Heart right ventricle (tissue), 16 donors: ENCODE results near the gene DGAT2. TPM values are rescaled to one million over a fixed set of nuclear protein-coding genes. Genes with fewer than 3 reads are reported as not detected.

Experiments used
- ATAC-seq, 8 donors: fragments of 200-7000 bp; cut with Tn5 transposase; one replicate each; pipeline ENCODE4 v1.9.1; 2020; ENCODE audit warnings: mild to moderate bottlenecking in 8 of 8, moderate library complexity in 8 of 8, moderate number of reproducible peaks in 1 of 8
- DNase-seq, 2 donors: peaks; one replicate each; pipeline ENCODE4 v3.0.0-alpha.2; 2020
- H3K27ac ChIP-seq, 10 donors: fragments of 200-600 bp; sonication (generic) in 2 of 10; one replicate each; pipeline versions ENCODE4 v1.5.0 to v1.8.0; 2020 to 2022; ENCODE audit warnings: mild to moderate bottlenecking in 3 of 10
- H3K27me3 ChIP-seq, 7 donors: fragments of 200-600 bp; one replicate each; pipeline ENCODE4 v1.8.0; 2021 to 2022; ENCODE audit warnings: mild to moderate bottlenecking in 2 of 7
- H3K36me3 ChIP-seq, 9 donors: fragments of 200-600 bp; sonication (generic) in 1 of 9; one replicate each; pipeline versions ENCODE4 v1.5.0 to v1.8.0; 2020 to 2022; ENCODE audit warnings: mild to moderate bottlenecking in 2 of 9
- H3K4me1 ChIP-seq, 9 donors: fragments of 200-600 bp; sonication (generic) in 1 of 9; one replicate each; pipeline versions ENCODE4 v1.5.0 to v1.8.0; 2020 to 2022; ENCODE audit warnings: mild to moderate bottlenecking in 4 of 9
- H3K4me3 ChIP-seq, 10 donors: fragments of 200-600 bp; sonication (generic) in 2 of 10; one replicate each; pipeline versions ENCODE4 v1.5.0 to v1.8.0; 2020 to 2022; ENCODE audit warnings: mild to moderate bottlenecking in 7 of 10, moderate library complexity in 2 of 10
- H3K9me3 ChIP-seq, 11 donors: fragments of 200-600 bp in 10 of 11; sonication (generic) in 2 of 11; one replicate each; pipeline versions ENCODE4 v1.5.0 to v1.8.0; 2013 to 2022; ENCODE audit warnings: mild to moderate bottlenecking in 2 of 11, control low read depth in 1 of 11, moderate library complexity in 1 of 11
- CTCF ChIP-seq, 9 donors: fragments of 200-600 bp; sonication (generic) in 2 of 9; IDR thresholded peaks; one replicate each; pipeline versions ENCODE4 v1.5.0 to v1.8.0; 2021 to 2022; ENCODE audit warnings: antibody characterized with exemption in 9 of 9, mild to moderate bottlenecking in 5 of 9, moderate library complexity in 1 of 9
- WGBS, 2 donors: extraction: QIAGEN DNeasy Blood & Tissue Kit; methylation state at CpG; one replicate each; pipeline ENCODE4 v1.1.7; 2013; ENCODE audit warnings: inconsistent platforms in 1 of 2; 5-methylcytosine and 5-hydroxymethylcytosine counted together
- intact Hi-C, 10 donors: fragments of 100-400 bp; cut with DNase I; formaldehyde crosslinking; loops; one replicate each; pipeline versions ENCODE4 v1.11.1 to v1.14.2; 2022
- polyA plus RNA-seq, 2 donors: library from polyadenylated mRNA; stranded (reverse); fragments of 200-250 nt; gene quantifications; one replicate each; pipeline ENCODE4 v1.2.3, GENCODE V29; 2013
- total RNA-seq, 10 donors: library from RNA; stranded (reverse); fragmentation: NEBNext Ultra II Directional in 3 of 10; extraction: Animal tissue kit (Norgen Biotek cat#: 25700) in 3 of 10; gene quantifications; one replicate each; pipeline versions ENCODE4 v1.2.1 to v1.2.4, GENCODE V29; 2021 to 2023
- donor health status: Arrhythmogenic right ventricular cardiomyopathy.
- donor health status: ischemic (EF 13 %, LVEDD 7.1; RV severe dilation, severe dysfunction).
- donor health status: healthy with polysubstance abuse.
- donor health status: DM: no; HTN: yes; CAD: no.
- donor health status: DM: no; HTN: no; CAD: no.
- donor health status: ischemic (EF 25% LVEDD 6.9; RV normal size, moderate dysfunction).
- donor health status: ischemic (EF 25% LVEDD 5.7; RV mildly dilated, moderate dysfunction).
- donor health status: healthy.
- donor health status: DM: yes; HTN: yes; CAD: no.
- donor health status: Ischemic cardiomyopathy.
- donor health status: ischemic (EF 35%, LVEDD 5.7; RV mildly dilated, moderate dysfunction).
- donor health status: nonischemic (EF 11% LVEDD 7.7; RV severe dilation, severe dysfunction).
- donor health status: DM: yes; HTN: yes; CAD: no.
- donor health status: PGD.
- donor health status: ischemic (EF 29% LVEDD 5.4; RV normal size, mild dysfunction).
- donor health status: nonischemic (EF 23%, LVEDD 6.1; RV moderate dilation, normal function).

Gene DGAT2
- total and polyA plus RNA-seq, 12 donors: 6.2 to 24.4 (median 10.6) TPM

- no peaks in the 10 kb centered on the region for H3K9me3 ChIP-seq
- ATAC-seq: no peak
- no peak overlapping the region for H3K4me3 ChIP-seq
- no peak for TF ChIP-seq CTCF (IDR thresholded peaks at IDR 0.05)
- H3K36me3 ChIP-seq: no peaks in the 10 kb centered on the region
- intact Hi-C loops: no loop called here
- peak overlapping the region in 2 of 10 donors; percentile 62 to 87 for H3K27ac ChIP-seq
- WGBS, 2 donors: 76 to 85% methylated on average over 5 of the region's 5 CpGs
- peaks cover 0 to 10% (median 2%) of the 10 kb centered on the region in 7 donors for H3K27me3 ChIP-seq
- DNase-seq: no peak
- H3K4me1 ChIP-seq: peaks cover 3 to 70% (median 6%) of the 10 kb centered on the region in 9 donors
These were observed 5.2 kb downstream of the DGAT2 start for GRCh38 chr11:75773595-75774353.

- DNase-seq: no peak
- intact Hi-C loops: no loop called here
- H3K27me3 ChIP-seq: no peaks in the 10 kb centered on the region
- TF ChIP-seq CTCF (IDR thresholded peaks at IDR 0.05): no peak
- no peaks in the 10 kb centered on the region for H3K36me3 ChIP-seq
- WGBS, 2 donors: 96 to 97% methylated on average over 3 of the region's 3 CpGs
- peaks cover 0 to 62% (median 0%) of the 10 kb centered on the region in 9 donors for H3K4me1 ChIP-seq
- H3K4me3 ChIP-seq: no peak overlapping the region
- ATAC-seq: no peak
- H3K27ac ChIP-seq: no peak overlapping the region
- no peaks in the 10 kb centered on the region for H3K9me3 ChIP-seq
These were observed 6.5 kb downstream of the DGAT2 start for GRCh38 chr11:75775056-75775455.

GRCh38 chr11:75776546-75776945, 8.0 kb downstream of the DGAT2 start:
- TF ChIP-seq CTCF (IDR thresholded peaks at IDR 0.05): no peak
- intact Hi-C loops: no loop called here
- H3K27ac ChIP-seq: peak overlapping the region in 2 of 10 donors; percentile 22 to 77
- no peak overlapping the region for H3K4me3 ChIP-seq
- peaks cover 0 to 48% (median 0%) of the 10 kb centered on the region in 9 donors for H3K4me1 ChIP-seq
- H3K27me3 ChIP-seq: no peaks in the 10 kb centered on the region
- no peak for DNase-seq
- WGBS, 2 donors: 92 to 94% methylated on average over 4 of the region's 4 CpGs
- ATAC-seq: no peak
- no peaks in the 10 kb centered on the region for H3K36me3 ChIP-seq
- H3K9me3 ChIP-seq: no peaks in the 10 kb centered on the region

GRCh38 chr11:75777461-75778110, 9.0 kb downstream of the DGAT2 start:
- Histone ChIP-seq H3K27ac (peak overlapping the region in 2 of 10 donors; percentile 22 to 77), H3K4me3 (no peak overlapping the region), H3K4me1 (peaks cover 0 to 37% (median 0%) of the 10 kb centered on the region in 9 donors), H3K9me3 (no peaks in the 10 kb centered on the region), H3K36me3 (no peaks in the 10 kb centered on the region), H3K27me3 (no peaks in the 10 kb centered on the region)
- TF ChIP-seq CTCF (IDR thresholded peaks at IDR 0.05): no peak
- ATAC-seq (peak in 1 of 8 donors; percentile 44), DNase-seq (no peak)
- intact Hi-C loops: no loop called here
- 84 to 89% methylated on average over 13 of the region's 13 CpGs for WGBS, 2 donors
